B cell (primary cell): Measurements from ENCODE around the gene CLN6. TPM values are rescaled to one million over a fixed set of nuclear protein-coding genes. Genes with fewer than 3 reads are reported as not detected.

Experiments used
- ATAC-seq: fragments of 200-7000 bp; cut with Tn5 transposase; one replicate; pipeline ENCODE4 v1.10.0; 2021; ENCODE audit warnings: low read depth, mild to moderate bottlenecking, moderate number of reproducible peaks, moderate library complexity
- CTCF ChIA-PET: fragments of 350-600 bp; sonication (Branson Sonifier 250); formaldehyde crosslinking; loops from one replicate; lab custom pipeline; 2021; ENCODE audit warnings: antibody characterized with exemption, inconsistent platforms; lab: Charles Lee
- POLR2A ChIA-PET: fragments of 350-600 bp; sonication (Branson Sonifier 250); formaldehyde crosslinking; loops from one replicate; lab custom pipeline; 2021; ENCODE audit warnings: antibody characterized with exemption; lab: Charles Lee
- DNase-seq: peaks from one replicate; pipeline ENCODE4 v3.0.0; 2013
- H2AFZ ChIP-seq: 2 replicates; pipeline ENCODE4 v1.6.1; 2012; ENCODE audit warnings: mild to moderate bottlenecking, low read depth, low read length; ENCODE audit not compliant: insufficient read depth, poor library complexity, severe bottlenecking
- H3K27ac ChIP-seq, 2 donors: 1 replicate in 1 of 2; 2 replicates in 1 of 2; pipeline ENCODE4 v1.5.1; 2012 to 2013; ENCODE audit warnings: low read length in 2 of 2, mild to moderate bottlenecking in 2 of 2, moderate library complexity in 1 of 2
- H3K27me3 ChIP-seq, 4 experiments: fragments of 200-600 bp in 1 of 4; sonication (generic) in 1 of 4; replicated peaks in 1 of 4; 1 replicate in 2 of 4; 2 replicates in 2 of 4; pipeline versions ENCODE4 v1.6.1 to v1.7.0; 2013 to 2016; ENCODE audit warnings: low read length in 3 of 4, mild to moderate bottlenecking in 2 of 4, mixed read lengths in 1 of 4, moderate library complexity in 1 of 4; ENCODE audit not compliant: insufficient read depth in 4 of 4, control insufficient read depth in 3 of 4; ENCODE audit errors: control extremely low read depth in 1 of 4
- H3K36me3 ChIP-seq, 2 experiments: replicated peaks in 1 of 2; 1 replicate in 1 of 2; 2 replicates in 1 of 2; pipeline versions ENCODE4 v1.6.1 to v1.7.1; 2013; ENCODE audit warnings: low read length in 1 of 2; ENCODE audit not compliant: insufficient read depth in 2 of 2, control insufficient read depth in 1 of 2; ENCODE audit errors: control extremely low read depth in 1 of 2, extremely low read depth in 1 of 2
- H3K4me1 ChIP-seq, 2 donors: fragments of 200-600 bp in 1 of 2; sonication (generic) in 1 of 2; 1 replicate in 1 of 2; 2 replicates in 1 of 2; pipeline versions ENCODE4 v1.5.1 to v1.6.1; 2013 to 2017; ENCODE audit warnings: low read length in 2 of 2; ENCODE audit not compliant: control insufficient read depth in 2 of 2, insufficient read depth in 2 of 2
- H3K4me2 ChIP-seq: replicated peaks from 2 replicates; pipeline ENCODE3; 2012; ENCODE audit warnings: mild to moderate bottlenecking, low read depth, low read length; ENCODE audit not compliant: poor library complexity, severe bottlenecking
- H3K4me3 ChIP-seq, 5 experiments: fragments of 200-600 bp in 1 of 5; sonication (generic) in 1 of 5; 1 replicate in 3 of 5; 2 replicates in 2 of 5; pipeline versions ENCODE4 v1.5.1 to v1.7.0; 2011 to 2016; ENCODE audit warnings: low read length in 4 of 5, mild to moderate bottlenecking in 4 of 5, low read depth in 2 of 5, control low read depth in 1 of 5, moderate library complexity in 1 of 5; ENCODE audit not compliant: insufficient read depth in 1 of 5; ENCODE audit errors: control extremely low read depth in 1 of 5, extremely low read depth in 1 of 5
- H3K79me2 ChIP-seq: fragments of 200-600 bp; sonication (generic); one replicate; pipeline ENCODE4 v1.6.0; 2016; ENCODE audit warnings: low read length; ENCODE audit not compliant: control insufficient read depth, insufficient read depth
- H3K9ac ChIP-seq: fragments of 200-600 bp; sonication (generic); 2 replicates; pipeline ENCODE4 v1.6.1; 2017; ENCODE audit warnings: mild to moderate bottlenecking, low read length, moderate library complexity
- H3K9me3 ChIP-seq, 3 donors: one replicate each; pipeline versions ENCODE4 v1.6.1 to v1.7.1; 2013; ENCODE audit warnings: low read length in 2 of 3; ENCODE audit not compliant: control insufficient read depth in 2 of 3, insufficient read depth in 1 of 3; ENCODE audit errors: control extremely low read depth in 1 of 3
- H4K20me1 ChIP-seq: 2 replicates; pipeline ENCODE4 v1.6.0; 2012; ENCODE audit warnings: mild to moderate bottlenecking, low read length; ENCODE audit not compliant: insufficient read depth, control insufficient read depth, poor library complexity, severe bottlenecking
- H3K27ac Mint-ChIP-seq: one replicate; pipeline ENCODE4 v1.8.0; 2021; ENCODE audit warnings: mixed read lengths
- H3K27me3 Mint-ChIP-seq: one replicate; pipeline ENCODE4 v1.8.0; 2021; ENCODE audit warnings: mixed read lengths
- H3K4me1 Mint-ChIP-seq: one replicate; pipeline ENCODE4 v1.8.0; 2021; ENCODE audit warnings: mixed read lengths
- H3K4me3 Mint-ChIP-seq: one replicate; pipeline ENCODE4 v1.8.0; 2021; ENCODE audit warnings: mixed read lengths
- H3K9me3 Mint-ChIP-seq: one replicate; pipeline ENCODE4 v1.8.0; 2022; ENCODE audit warnings: mixed read lengths; ENCODE audit not compliant: insufficient read depth
- EZH2 ChIP-seq: IDR thresholded peaks from 2 replicates; pipeline ENCODE4 v1.6.1; 2012; ENCODE audit warnings: borderline replicate concordance, low read depth, mild to moderate bottlenecking, moderate library complexity, low read length; ENCODE audit not compliant: insufficient read depth, poor library complexity, severe bottlenecking
- WGBS: methylation state at CpG from one replicate; pipeline ENCODE4 v1.1.5; 2013; ENCODE audit warnings: missing lambda C conversion rate; ENCODE audit not compliant: insufficient coverage; 5-methylcytosine and 5-hydroxymethylcytosine counted together
- intact Hi-C: fragments of 100-400 bp; cut with micrococcal nuclease; formaldehyde crosslinking; loops from one replicate; pipeline ENCODE4 v1.10.0; 2022
- polyA plus RNA-seq: library from polyadenylated mRNA; depleted of rRNA; stranded (reverse); fragments of >200 nt; gene quantifications from 2 replicates; pipeline ENCODE4 v1.2.3, GENCODE V29; 2012
- total RNA-seq, 2 donors: library from RNA; stranded (reverse); fragments of 120-200 nt in 1 of 2; gene quantifications; 1 replicate in 1 of 2; 2 replicates in 1 of 2; pipeline versions ENCODE4 v1.2.3 to v1.2.4, GENCODE V29; 2013 to 2022
- TF ChIP-seq, protein P1 (sequence below): fragments of 200-600 bp; IDR thresholded peaks from one replicate; pipeline ENCODE4 v1.8.0; 2022; ENCODE audit warnings: antibody characterized with exemption, mild to moderate bottlenecking

Gene CLN6
- total and polyA plus RNA-seq, 2 donors (not counting 1 experiment from before 2014, with no cell fraction given) = 22.8 TPM

DNA sequence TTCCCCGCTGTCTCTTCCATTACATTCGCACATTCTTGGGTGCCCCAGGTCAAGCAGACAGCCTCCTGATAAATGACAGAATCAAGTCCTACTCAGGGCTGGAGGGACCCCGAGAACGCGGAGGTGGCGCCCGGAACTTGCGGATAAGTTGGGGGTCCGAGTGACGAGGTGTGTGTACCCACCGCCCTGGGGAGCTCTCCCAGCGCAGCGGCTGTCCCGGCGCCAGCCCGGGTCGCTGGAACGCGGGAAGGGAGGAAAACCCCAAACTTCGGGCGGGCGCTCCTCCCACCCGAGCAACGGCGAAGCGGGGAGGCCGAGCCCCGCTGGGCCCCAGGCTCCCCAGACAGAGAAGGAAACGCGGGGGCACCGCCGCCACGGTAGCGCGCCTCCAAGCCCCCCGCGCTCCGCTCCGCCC is 550 bp downstream of the CLN6 start:
- peak overlapping the region; percentile 97 for H2AFZ ChIP-seq

More for the DNA sequence above, 550 bp downstream of the CLN6 start:
- ATAC-seq (no peak), DNase-seq (no peak)
- peak overlapping the region; percentile 86 for H3K27ac Mint-ChIP-seq
- peaks cover 25 to 44% of the 10 kb centered on the region in 2 donors for H3K4me1 ChIP-seq
- peaks cover 46% of the 10 kb centered on the region for H3K4me1 Mint-ChIP-seq
- H3K27me3 Mint-ChIP-seq = no peaks in the 10 kb centered on the region
- ChIA-PET POLR2A (interaction anchor here (2.6 to 3.6 kb wide), 2 partner anchors 49 to 175 kb away, joined by 9 to 26 read pairs; partner anchors contain the start of genes FEM1B and PIAS1), CTCF (interaction anchor here (1.4 kb wide), 1 partner anchor 25 kb away, joined by 3 read pairs; no protein-coding TSS in a partner anchor)
- H3K4me3 ChIP-seq = peak overlapping the region; percentile 47 to 76 (median 73)
- no peaks in the 10 kb centered on the region for H3K9me3 Mint-ChIP-seq
- peak overlapping the region; percentile 46 to 88 for H3K27ac ChIP-seq
- H3K27me3 ChIP-seq = peaks cover 0 to 2% (median 0%) of the 10 kb centered on the region in 4 experiments
- under 1% methylated on average over 39 of the region's 39 CpGs for WGBS
- H4K20me1 ChIP-seq = peaks cover 12% of the 10 kb centered on the region
- H3K4me3 Mint-ChIP-seq = peak overlapping the region; percentile 96
- H3K9ac ChIP-seq = peak overlapping the region; percentile 91
- no peak for TF ChIP-seq EZH2
- TF ChIP-seq, protein P1, sequence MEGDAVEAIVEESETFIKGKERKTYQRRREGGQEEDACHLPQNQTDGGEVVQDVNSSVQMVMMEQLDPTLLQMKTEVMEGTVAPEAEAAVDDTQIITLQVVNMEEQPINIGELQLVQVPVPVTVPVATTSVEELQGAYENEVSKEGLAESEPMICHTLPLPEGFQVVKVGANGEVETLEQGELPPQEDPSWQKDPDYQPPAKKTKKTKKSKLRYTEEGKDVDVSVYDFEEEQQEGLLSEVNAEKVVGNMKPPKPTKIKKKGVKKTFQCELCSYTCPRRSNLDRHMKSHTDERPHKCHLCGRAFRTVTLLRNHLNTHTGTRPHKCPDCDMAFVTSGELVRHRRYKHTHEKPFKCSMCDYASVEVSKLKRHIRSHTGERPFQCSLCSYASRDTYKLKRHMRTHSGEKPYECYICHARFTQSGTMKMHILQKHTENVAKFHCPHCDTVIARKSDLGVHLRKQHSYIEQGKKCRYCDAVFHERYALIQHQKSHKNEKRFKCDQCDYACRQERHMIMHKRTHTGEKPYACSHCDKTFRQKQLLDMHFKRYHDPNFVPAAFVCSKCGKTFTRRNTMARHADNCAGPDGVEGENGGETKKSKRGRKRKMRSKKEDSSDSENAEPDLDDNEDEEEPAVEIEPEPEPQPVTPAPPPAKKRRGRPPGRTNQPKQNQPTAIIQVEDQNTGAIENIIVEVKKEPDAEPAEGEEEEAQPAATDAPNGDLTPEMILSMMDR = no peak
- intact Hi-C loops = loop anchor here (1.0 to 5.0 kb wide), 4 partner anchors 48 to 588 kb away; partner anchors contain the start of genes FEM1B, PIAS1 and RNU6-1
- H3K79me2 ChIP-seq = peaks cover 59% of the 10 kb centered on the region
- H3K9me3 ChIP-seq = no peaks in the 10 kb centered on the region
- H3K4me2 ChIP-seq = peak overlapping the region; percentile 98
- H3K36me3 ChIP-seq = no peaks in the 10 kb centered on the region
